GM06990 (cell line): Measurements from ENCODE around the gene TLR9.

Experiments used
- DNase-seq: peaks from one replicate; pipeline ENCODE4 v3.0.0-alpha.2; 2011; ENCODE audit not compliant: insufficient read length; ENCODE audit errors: extremely low read depth
- H3K27me3 ChIP-seq: replicated peaks from 2 replicates; pipeline ENCODE4 v1.6.0; 2011; ENCODE audit warnings: low read length; ENCODE audit not compliant: control insufficient read depth, insufficient read depth
- H3K36me3 ChIP-seq: 2 replicates; pipeline ENCODE4 v1.5.1; 2011; ENCODE audit warnings: low read length; ENCODE audit not compliant: control insufficient read depth, insufficient read depth
- H3K4me3 ChIP-seq: replicated peaks from 2 replicates; pipeline ENCODE4 v1.5.1; 2011; ENCODE audit warnings: low read depth, mild to moderate bottlenecking, control low read depth, low read length
- CTCF ChIP-seq: IDR thresholded peaks from 2 replicates; pipeline ENCODE4 v1.5.1; 2011; ENCODE audit warnings: low read length, control low read depth, mild to moderate bottlenecking, inconsistent platforms; ENCODE audit not compliant: insufficient read depth, poor library complexity, severe bottlenecking

The TLR9 gene

GRCh38 chr3:52190294-52191074 is 35.0 kb downstream of the TLR9 start:
- Histone ChIP-seq H3K36me3 (no peaks in the 10 kb centered on the region), H3K4me3 (no peak overlapping the region), H3K27me3 (no peaks in the 10 kb centered on the region)
- DNase-seq, result no peak
- TF ChIP-seq CTCF, result no peak

- no peak for TF ChIP-seq CTCF
- H3K36me3 ChIP-seq, result no peaks in the 10 kb centered on the region
- H3K27me3 ChIP-seq, result no peaks in the 10 kb centered on the region
- no peak for DNase-seq
- H3K4me3 ChIP-seq, result no peak overlapping the region
These were observed 36.9 kb downstream of the TLR9 start for GRCh38 chr3:52188556-52188955.

GRCh38 chr3:52186729-52187128 is 38.7 kb downstream of the TLR9 start:
- no peak for DNase-seq
- no peak for TF ChIP-seq CTCF
- Histone ChIP-seq H3K4me3 (no peak overlapping the region), H3K36me3 (no peaks in the 10 kb centered on the region), H3K27me3 (no peaks in the 10 kb centered on the region)

GRCh38 chr3:52185837-52186236 is 39.6 kb downstream of the TLR9 start:
- H3K27me3 ChIP-seq, result no peaks in the 10 kb centered on the region
- DNase-seq, result no peak
- TF ChIP-seq CTCF, result no peak
- H3K36me3 ChIP-seq, result no peaks in the 10 kb centered on the region
- H3K4me3 ChIP-seq, result no peak overlapping the region

- DNase-seq, result no peak
- TF ChIP-seq CTCF, result no peak
- H3K27me3 ChIP-seq, result no peaks in the 10 kb centered on the region
- H3K4me3 ChIP-seq, result no peak overlapping the region
- no peaks in the 10 kb centered on the region for H3K36me3 ChIP-seq
These were observed 40.1 kb downstream of the TLR9 start for GRCh38 chr3:52185311-52185710.

GRCh38 chr3:52184690-52185089 is 40.8 kb downstream of the TLR9 start:
- no peak for DNase-seq
- TF ChIP-seq CTCF, result no peak
- no peak overlapping the region for H3K4me3 ChIP-seq
- no peaks in the 10 kb centered on the region for H3K27me3 ChIP-seq
- H3K36me3 ChIP-seq, result no peaks in the 10 kb centered on the region
